ENCODE results near the gene MYH10.

The MYH10 gene

DNA sequence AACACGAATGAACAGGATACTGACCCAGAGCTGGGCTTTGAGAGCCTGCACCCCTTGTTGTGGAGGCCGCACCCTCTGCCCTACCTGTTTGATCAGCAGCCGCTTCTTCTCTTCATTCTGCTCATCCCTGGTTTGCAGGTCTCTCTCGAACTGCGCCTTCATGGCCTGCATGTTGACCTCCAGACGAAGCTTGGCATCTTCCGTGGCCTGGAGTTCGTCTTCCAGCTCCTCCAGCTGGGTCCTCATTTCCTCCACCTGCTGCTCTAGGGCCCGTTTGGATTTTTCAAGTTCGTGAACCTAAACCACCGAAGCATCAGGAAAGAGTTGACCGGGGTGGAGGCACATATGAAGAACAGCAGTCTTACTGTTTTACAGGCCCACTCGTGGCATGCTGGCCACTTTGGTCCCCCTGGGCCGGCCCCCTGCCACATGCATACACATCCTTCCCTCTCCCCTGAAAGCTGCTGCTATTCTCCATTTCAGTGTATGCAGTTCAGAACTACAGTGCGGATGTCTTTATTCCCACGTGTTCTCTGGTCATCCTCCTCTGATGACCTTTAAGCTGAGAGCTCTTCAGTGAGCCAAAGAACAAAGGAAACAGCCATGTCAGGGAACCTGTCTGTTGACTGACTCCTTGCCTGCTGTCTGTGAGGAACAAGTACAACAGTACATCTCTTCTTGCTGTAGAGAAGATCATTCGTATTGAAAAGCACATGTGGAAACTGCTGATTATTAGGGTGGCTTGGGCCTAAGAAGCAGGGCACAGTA, 140.1 kb downstream of the MYH10 start:
- no peak for DNase-seq

DNA sequence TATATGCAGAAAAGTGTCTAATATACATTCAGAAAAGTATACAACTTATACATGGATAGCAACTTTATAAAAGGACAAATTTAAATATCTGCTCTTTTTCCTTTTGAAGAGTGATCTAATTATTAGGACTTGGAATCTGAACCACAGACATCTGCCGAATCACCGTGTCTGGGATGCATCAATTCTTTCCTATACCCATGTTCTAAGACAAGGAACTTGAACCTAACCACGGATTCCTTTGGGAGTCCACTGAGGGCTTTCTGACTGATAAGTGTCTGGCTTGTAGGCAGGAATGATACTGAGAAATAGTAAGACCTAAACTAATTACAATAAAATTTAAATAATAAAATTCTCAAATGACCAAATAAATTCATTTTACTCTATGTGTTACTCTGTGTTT, 140.7 kb downstream of the MYH10 start:
- no peak for DNase-seq

DNA sequence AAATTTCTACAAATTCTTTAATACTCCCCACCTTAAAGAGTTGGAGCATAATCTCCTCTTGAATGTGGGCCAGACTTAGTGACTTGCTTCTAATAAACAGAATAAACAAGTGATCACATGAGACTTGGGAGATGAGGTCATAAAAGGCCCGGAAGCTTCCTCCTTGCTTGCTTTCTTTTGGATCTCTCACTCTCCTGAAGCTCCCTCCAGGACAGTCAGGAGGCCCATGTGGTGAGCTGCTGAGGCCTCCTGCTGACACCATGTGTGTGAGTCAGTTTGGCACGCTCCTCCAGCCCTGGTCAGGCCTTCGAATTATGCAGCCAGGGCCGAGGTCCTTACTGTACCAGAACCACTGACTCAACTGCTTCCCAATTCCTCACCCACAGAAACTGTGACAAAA, 141.6 kb downstream of the MYH10 start:
- no peak for DNase-seq

DNA sequence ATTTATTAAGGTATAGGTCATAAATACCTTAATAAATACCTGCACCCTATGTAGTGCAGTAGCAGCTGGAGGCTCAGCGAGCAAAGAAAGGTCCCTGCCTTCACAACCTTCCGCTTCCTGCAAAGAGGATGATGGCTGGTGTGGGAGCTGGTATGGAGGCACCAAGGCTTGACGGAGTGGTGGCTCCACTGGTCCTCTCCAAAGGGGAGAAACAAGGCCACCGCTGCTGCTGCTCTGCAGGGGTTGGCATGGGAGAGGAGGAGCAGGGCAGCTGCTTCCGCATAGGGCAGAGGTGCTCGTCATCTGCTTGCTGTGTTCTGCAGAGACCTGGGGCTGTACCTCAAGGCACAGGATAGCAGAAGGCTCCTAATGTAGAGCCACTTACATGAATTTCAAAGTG, 142.0 kb downstream of the MYH10 start:
- DNase-seq: no peak

DNA sequence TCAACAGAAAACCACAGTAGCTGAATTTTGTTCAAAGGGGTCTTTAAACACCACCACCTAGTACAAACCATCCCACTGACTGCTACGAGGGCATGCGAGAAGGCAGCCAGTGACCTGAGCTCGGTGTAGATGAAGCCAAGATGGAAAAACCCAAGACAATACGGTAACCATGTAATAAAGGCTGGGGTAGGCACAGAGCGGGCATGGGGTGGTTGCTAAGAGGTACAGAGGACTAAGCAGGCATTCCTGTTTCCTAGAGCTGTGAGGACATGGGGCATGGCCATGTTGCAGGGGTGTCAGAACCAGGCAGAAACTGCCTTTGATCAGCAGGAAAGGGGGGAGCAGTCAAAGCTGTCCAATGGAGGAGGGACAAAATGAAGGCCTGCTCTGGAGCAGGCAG, 142.8 kb downstream of the MYH10 start:
- no peak for DNase-seq

DNA sequence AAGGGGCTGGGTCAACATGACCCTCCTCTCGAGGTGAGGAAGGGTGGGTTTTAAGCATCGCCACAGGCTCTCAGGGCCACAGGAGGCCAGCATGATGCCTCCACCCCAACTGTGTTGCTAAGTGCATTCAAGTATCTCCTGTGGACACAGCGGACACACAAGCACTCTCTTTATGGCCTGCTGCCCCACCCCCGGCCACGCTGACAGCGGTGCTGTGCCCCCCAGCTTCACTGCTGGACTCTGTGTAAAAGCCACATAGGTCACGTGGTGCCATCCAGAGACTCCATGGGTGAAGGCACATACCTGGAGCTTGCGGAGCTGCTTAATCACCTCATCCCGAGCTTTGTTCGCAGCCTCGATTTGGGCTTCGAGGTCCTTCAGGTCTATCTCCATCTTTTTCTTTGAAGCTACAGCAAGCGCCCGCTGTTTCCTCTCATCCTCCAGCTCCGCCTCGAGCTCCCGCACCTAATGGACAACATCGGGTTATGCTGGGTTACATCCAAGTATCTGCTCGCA, 143.3 kb downstream of the MYH10 start:
- DNase-seq: no peak

DNA sequence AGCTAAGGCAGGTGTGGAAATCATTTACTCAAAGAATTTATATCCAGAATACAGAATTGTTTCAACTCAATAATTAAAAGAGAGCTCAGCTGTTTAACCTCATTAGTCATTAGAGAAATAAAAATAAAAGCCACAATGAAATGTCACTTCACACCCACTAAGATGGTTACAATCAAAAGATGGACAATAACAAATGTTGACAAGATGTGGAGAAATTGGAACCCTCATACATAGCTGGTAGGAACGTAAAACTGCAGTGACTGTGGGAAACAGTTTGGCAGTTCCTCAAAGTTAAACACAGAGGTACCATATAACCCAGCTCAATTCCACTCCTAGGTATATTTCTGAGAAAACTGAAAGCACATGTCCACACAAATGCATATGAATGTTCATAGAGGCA, 145.0 kb downstream of the MYH10 start:
- no peak for DNase-seq

DNA sequence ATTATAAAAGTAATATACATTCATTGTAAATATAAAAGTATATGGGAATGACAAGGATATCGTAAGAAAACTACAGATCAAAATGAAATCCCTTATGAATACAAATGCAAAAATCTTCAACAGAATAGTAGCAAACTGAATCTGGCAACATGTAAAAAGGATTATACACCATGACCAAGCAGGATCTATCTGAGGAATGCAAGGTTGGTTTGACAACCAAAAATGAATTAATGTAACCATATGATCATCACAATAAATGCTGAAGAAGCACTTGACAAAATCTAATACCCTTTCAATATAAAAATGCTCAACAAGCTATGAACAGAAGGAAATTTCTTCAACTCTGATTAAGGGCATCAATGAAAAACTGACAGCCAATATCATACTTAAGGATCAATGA, 146.1 kb downstream of the MYH10 start:
- no peak for DNase-seq

DNA sequence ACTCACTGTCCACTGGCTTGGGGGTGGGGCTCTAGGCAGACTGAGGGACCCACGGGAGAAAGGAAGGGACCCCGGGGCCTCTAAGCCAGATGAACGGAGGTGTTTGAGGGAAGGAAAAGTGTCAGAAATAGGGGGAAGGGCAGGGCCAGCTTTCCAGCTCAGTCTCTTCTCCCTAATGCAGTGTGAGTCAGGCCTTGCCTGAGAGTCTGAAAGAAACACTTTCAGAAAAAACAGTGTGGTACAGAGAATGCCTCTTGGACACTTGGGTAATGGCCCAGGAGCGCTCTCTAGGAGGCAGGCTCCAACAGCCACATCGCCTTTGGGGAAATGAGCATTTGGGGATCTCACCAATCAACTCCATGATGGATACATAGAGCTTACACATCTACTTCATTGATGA, 148.0 kb downstream of the MYH10 start:
- no peak for DNase-seq

DNA sequence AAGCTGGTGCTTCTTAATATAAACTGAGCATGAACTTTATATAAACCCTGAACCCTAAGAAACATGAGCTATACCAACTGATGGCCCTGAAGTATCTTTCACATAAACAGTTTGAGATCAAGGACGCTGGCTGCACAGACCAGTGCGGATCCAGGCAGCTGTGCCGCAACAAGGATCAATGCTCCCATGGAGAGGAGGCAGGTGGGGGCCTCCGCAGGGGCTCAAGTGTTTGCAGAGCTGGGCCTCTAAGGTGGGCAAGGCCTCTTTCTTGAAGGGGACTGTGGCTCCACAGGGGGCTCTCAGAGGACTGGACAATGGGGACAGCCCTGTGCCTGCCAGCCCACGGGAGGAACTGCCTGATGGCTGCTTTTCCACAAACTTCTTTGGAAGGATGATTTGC, 148.8 kb downstream of the MYH10 start:
- no peak for DNase-seq

DNA sequence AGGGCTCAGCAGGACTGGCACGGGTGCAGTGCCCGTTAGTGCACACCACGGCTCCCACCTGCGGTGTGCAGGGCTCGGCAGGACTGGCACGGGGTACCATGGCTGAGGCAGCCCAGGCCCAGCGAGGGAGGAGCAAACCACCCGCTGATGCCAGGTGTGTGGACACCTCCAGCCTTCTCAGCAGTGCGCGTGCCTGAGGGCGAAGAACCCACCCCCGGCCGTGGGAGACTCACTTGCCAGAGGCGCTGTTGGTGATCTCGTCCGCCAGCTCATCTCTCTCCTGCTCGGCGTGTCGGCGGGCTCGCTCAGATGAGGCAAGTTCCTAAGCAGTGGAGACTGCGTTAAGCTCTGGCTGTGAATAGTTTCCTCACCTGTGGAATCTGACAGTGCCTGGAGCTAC, 149.4 kb downstream of the MYH10 start:
- no peak for DNase-seq

DNA sequence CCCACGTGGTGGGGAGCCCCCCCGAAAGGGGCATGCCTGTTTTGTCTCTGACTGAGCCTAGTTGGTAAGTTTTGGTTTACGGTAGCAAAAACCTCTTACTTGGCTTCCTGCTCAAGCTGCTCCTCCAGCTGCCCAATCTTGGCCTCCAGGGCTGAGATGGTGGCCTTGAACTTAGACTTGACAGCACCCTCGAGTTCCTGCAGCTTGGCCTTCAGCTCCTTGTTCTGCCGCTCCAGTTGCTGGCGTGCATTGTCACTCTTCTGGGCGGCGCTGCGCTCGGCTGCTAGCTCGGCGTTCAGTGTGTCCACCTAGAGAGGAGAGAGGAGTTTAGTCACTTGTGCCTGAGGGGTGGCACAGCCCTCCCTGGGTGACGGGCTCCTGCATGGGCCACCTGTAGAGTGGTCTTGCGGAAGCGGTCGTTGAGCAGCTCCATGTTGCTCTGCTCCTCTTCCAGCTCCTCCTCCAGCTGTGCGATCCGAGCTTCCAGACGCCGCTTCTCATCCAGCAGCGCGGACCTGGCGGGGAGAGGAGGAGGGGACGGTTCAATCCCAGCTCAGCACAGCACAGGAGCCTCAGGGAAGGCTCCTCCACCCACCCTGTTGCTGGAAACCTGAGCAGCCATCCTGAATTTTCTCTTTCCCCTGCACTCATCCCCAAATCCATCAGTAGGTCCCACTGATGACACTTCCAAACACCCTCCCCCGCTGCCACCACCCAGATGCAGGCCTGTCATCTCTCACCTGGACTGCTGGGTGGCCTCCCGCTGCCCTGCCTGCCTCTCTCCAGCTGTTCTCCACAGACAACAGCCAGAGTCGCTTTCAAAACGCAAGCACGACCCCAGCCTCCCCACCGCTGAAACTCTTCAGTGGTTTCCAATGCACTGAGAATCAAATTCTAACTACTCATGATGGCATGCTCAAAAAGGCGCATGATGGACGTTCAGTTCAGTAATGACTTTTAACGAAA, 150.2 kb downstream of the MYH10 start:
- no peak for DNase-seq

DNA sequence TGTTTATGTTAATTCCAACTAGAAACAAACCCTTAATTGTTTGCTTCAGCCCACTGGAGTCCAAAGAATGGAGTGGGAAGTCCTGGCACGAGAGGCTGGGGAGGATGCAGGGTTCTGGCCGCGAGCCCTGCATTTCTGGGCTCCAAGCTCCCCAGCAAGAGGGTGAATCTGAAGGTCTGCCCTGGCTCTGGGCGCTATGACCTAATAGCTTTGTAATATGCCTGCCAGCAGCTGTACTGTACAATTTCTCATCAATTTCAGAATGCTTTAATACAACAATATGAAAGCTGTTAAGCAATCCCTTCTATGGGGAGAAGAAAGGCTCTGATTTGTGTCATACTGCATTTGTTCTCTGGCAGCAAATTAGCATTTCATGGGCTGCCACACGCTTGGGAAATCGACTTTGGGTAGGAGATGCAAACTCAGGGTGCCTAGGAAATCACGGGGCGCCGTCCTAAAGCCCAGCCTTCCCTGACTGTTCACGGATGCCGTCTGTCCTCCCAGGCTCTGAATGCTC, 151.0 kb downstream of the MYH10 start:
- DNase-seq: no peak

DNA sequence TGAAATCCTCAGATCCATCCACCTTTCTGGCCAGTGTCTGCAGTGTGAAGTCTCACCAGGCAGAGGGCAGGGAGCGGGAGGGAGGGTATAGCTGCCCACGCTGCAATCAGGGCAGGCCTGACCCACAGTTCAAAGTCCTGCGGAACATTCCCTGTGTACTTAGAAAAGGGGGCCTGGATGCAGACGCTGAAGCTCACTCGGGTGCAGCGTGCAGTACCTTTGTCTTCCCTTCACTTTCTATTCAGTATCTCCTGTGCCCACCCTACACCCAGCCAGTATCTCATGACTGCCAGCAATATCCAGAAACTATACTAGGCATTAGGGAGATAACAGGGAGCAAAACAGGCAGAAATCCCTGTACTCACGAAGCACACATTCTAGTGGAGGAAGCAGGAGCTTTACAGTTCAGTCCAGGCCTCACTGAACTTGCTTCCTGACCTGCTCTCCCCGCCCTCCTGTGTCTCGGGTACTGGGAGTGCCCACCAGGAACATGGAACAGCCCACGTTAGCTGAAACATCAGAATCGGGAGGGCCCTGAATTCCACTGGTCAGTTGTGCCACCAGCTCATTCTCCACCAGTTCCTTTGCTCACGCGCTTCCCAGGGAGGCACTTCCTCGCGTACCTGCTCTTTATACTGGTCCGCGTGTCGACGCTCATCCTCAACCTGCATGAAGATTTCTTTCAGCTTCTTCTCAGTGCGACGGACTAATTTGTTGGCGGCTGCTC, 152.6 kb downstream of the MYH10 start:
- DNase-seq: no peak

DNA sequence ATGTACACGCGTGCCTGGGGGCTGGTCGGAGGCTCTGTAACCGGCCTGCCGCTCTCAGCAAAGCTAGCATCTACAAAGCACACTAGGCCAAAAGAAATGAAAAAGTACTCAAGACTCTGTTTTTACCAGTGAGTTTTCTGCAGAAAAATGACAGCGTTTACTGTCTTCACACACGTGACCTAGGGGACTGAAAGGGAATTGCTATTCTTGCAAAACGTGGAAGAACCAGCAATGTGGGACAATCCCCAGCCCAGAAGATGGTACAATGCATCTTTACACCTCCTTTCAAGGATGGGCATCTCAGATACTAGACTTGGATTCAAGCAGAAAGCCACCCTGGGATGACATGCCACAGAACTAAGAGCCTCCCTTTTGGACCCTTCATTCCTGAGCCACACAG, 153.4 kb downstream of the MYH10 start:
- no peak for DNase-seq

DNA sequence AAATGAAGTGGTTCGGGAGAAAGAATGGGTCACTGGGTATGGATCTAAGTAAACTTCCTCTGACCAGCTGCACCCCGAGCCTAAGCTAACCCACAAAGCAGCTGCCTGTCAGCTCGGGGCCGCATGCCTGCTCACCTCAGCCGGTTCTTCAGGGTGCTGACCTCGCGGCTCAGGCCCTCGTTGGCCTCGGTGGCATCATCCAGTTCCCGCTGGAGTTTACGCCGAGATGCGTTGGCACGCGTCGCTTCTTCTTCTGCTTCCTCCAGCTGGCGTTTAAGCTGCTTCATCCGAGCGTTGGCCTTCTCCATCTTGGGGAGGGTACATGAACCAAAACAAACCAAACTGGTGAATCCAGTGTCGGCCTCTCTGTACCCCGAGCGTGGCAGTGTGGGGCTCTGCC, 153.8 kb downstream of the MYH10 start:
- DNase-seq: peak; percentile 35

DNA sequence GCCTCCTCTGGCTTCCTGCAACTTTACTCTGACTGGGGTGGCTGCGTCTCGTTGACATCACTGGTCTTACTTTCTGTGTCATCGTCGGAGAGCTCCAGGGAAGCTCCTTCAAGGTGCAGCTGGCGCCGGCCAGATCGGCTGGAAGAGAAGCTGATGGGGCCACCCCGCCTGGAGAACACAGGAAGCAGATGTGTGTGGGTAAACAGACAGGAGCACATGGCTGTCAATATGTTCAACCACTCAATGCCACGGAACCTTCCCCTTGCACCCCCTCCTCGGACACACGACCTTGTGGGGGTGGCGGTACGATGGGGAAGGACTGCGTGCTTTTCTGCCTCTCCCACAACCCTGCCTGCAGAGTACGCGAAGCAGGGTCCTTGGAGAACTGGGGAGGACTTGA, 154.7 kb downstream of the MYH10 start:
- peak; percentile 33 for DNase-seq

DNA sequence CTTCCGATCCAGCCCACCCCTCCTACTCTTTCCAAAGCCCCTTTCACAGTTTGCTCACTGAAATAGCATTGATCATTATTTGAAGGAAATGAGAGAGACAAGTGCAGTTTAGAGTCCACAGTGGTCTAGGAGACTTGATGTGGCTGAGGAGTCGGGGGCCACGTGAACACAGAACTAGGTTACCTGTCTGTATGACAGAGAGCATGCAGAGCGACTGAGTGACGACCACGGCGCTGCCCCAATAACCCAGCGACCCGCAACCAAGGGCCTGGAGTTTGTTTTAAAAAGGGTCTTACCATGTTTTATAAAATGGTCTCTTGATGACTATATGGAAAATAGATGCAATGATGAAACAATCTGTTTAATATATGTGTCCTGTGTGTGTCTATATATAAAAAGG, 155.3 kb downstream of the MYH10 start:
- DNase-seq: peak; percentile 41

DNA sequence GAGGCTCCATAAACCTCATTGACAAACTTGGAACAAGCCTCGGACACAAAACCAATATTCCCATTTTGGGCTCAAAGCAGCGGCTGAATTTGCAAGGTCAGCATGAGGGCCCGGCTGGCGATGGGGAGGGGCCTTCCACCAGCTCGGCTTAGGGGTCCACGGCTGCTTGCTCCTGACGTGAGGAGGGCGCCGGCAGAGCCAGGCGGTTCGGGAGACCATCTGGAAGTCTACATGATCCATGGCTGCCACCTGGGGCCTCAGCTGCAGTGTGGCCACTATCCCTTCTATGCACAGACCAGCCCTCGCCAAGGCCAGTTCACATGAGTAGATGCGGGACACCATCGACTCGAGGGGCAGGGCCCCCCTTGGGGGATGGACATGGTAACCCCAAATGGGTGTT, 155.7 kb downstream of the MYH10 start:
- peak; percentile 47 for DNase-seq

DNA sequence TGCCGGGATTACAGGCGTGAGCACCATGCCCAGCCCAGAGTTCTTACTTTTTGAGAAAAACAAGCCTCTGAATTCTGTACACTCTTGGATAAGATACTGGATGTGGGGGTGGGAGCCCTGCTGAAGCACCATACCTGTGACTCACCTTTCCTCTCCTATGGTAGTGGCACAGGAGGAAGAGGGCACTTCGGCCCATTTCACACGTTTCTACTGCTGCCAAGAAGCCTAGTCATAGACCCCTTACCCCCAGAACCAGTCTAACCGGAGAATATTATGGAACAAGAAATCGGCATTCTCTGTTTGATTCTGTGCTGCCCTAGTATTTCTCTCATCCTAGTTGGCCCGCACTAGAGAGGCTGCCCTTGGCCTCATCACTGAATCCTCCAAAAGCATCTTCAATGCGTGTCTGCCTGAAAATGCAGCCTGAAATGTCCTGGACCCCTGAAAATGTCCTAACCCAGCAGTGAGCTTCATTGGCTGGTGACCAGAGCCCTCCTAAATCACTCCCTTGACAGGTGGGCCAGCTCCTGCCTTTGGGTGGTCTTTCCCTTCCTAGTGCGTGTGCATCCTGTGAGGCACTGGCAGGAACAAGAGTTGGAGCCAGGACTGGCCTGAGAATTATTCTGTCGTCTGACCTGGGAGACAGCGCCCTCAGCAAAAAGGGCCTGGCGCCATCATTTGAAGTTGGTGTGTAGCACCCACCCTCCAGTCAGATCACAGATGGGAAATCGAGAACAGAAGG, 156.9 kb downstream of the MYH10 start:
- DNase-seq: peak; percentile 41

DNA sequence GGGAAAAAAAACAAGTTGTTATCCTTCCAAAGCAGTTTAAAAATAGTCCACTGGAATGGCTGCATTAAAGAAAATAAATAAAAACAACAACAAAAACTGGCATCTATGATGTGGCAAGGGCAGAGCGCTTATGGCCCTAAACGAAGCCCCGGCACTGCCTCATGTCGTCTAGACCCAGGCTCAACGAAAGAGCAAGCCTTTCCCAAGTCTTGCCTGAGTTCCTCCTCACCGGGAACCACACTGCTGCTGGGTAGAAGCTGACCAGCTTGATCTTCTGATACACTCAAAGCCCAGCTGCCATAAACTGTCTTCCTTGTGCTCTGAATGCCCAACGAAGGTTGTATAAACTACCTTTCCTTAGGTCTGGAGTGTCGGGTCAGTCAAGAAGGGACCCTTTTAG, 157.9 kb downstream of the MYH10 start:
- DNase-seq: peak; percentile 28

DNA sequence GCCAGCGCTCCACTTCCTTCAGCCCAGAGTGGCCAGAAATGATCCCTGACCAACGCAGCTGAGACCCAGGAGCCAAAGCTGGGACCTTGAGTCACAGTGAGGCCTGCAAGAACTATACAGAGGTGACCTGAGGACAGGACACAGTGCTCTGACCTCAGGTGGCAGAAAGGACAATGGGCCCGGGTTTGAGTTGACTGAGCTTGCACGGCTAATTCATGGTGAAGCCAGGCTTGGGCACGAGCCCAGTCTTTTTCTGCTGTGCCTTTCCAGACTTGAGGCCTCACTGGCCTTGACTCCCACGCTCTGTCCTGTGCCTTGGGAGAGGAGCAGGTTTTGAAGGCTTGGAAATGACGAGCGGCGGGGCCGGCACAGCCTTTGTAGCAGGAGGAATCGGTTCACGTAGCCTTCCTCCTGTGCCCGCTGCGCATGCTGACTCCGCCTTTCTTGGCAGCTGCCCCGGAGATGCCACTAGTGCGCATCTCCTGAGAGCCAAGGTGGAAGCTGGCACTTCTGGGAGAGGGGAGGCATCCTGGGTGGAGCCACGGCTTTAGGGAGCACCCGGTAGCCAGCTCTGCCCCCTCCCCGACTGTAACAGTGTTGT, 160.0 kb downstream of the MYH10 start:
- no peak for DNase-seq

Measured in activated CD8-positive, alpha-beta memory T cell treated with anti-CD3 and anti-CD28 coated beads for 24 hours (primary cell).